ENCODE measurements around the gene VWF. TPM values are rescaled to one million over a fixed set of nuclear protein-coding genes. Genes with fewer than 3 reads are reported as not detected.
A peak's percentile ranks its signal among the peaks of the same experiment; 100 is the strongest.

Gene VWF
- total and polyA plus RNA-seq, 5 donors from 2014 or later, result 1.3 TPM; not detected in 4

- peaks cover 20% of the 10 kb centered on the region for H3K27me3 Mint-ChIP-seq
- H3K9me3 Mint-ChIP-seq, result peaks cover 0 to 3% (median 0%) of the 10 kb centered on the region in 7 donors
- H3K27ac ChIP-seq (ENCODE audit: insufficient read depth, low read length, poor library complexity, severe bottlenecking), result no peak overlapping the region
- DNase-seq, result no peak
- H3K9me3 ChIP-seq (ENCODE audit: control insufficient read depth in 2 of 2, low read length in 2 of 2), result no peaks in the 10 kb centered on the region
- no peak overlapping the region for H3K4me3 Mint-ChIP-seq
- H3K36me3 ChIP-seq (ENCODE audit: control insufficient read depth, insufficient read depth, low read length), result no peaks in the 10 kb centered on the region
- H3K4me1 Mint-ChIP-seq, result peaks cover 0 to 2% (median 0%) of the 10 kb centered on the region in 4 donors
- ATAC-seq (ENCODE audit: low read depth in 2 of 2), result no peak
- H3K4me3 ChIP-seq (ENCODE audit: low read depth, low read length), result no peak overlapping the region
- no peaks in the 10 kb centered on the region for H3K36me3 Mint-ChIP-seq
- peaks cover 6% of the 10 kb centered on the region for H3K27me3 ChIP-seq (ENCODE audit: control insufficient read depth, insufficient read depth, low read length)
- no peaks in the 10 kb centered on the region for H3K4me1 ChIP-seq (ENCODE audit: control insufficient read depth, insufficient read depth, low read length, poor library complexity, severe bottlenecking)
- H3K27ac Mint-ChIP-seq, result peak overlapping the region in 2 of 3 donors; percentile 8 to 43
Measured at GRCh38 chr12:6097411-6097810, 27.1 kb downstream of the VWF start.

- H3K27ac Mint-ChIP-seq, result no peak overlapping the region
- Histone ChIP-seq H3K4me3 (ENCODE audit: low read depth, low read length) (no peak overlapping the region), H3K27ac (ENCODE audit: insufficient read depth, low read length, poor library complexity, severe bottlenecking) (no peak overlapping the region), H3K27me3 (ENCODE audit: control insufficient read depth, insufficient read depth, low read length) (peaks cover 6% of the 10 kb centered on the region), H3K4me1 (ENCODE audit: control insufficient read depth, insufficient read depth, low read length, poor library complexity, severe bottlenecking) (no peaks in the 10 kb centered on the region), H3K9me3 (ENCODE audit: control insufficient read depth in 2 of 2, low read length in 2 of 2) (no peaks in the 10 kb centered on the region), H3K36me3 (ENCODE audit: control insufficient read depth, insufficient read depth, low read length) (no peaks in the 10 kb centered on the region)
- peaks cover 20% of the 10 kb centered on the region for H3K27me3 Mint-ChIP-seq
- H3K9me3 Mint-ChIP-seq, result peaks cover 0 to 3% (median 0%) of the 10 kb centered on the region in 7 donors
- ATAC-seq (ENCODE audit: low read depth in 2 of 2) (no peak), DNase-seq (no peak)
- no peak overlapping the region for H3K4me3 Mint-ChIP-seq
- H3K36me3 Mint-ChIP-seq, result no peaks in the 10 kb centered on the region
- H3K4me1 Mint-ChIP-seq, result peaks cover 0 to 2% (median 0%) of the 10 kb centered on the region in 4 donors
Measured at GRCh38 chr12:6096527-6096926, 27.9 kb downstream of the VWF start.

- Mint-ChIP-seq H3K4me1 (peaks cover 0 to 10% (median 3%) of the 10 kb centered on the region in 4 donors), H3K36me3 (no peaks in the 10 kb centered on the region), H3K9me3 (peaks cover 0 to 3% (median 0%) of the 10 kb centered on the region in 7 donors), H3K4me3 (no peak overlapping the region), H3K27ac (no peak overlapping the region), H3K27me3 (peaks cover 24% of the 10 kb centered on the region)
- Histone ChIP-seq H3K36me3 (ENCODE audit: control insufficient read depth, insufficient read depth, low read length) (no peaks in the 10 kb centered on the region), H3K4me1 (ENCODE audit: control insufficient read depth, insufficient read depth, low read length, poor library complexity, severe bottlenecking) (no peaks in the 10 kb centered on the region), H3K27me3 (ENCODE audit: control insufficient read depth, insufficient read depth, low read length) (peaks cover 6% of the 10 kb centered on the region), H3K27ac (ENCODE audit: insufficient read depth, low read length, poor library complexity, severe bottlenecking) (no peak overlapping the region), H3K9me3 (ENCODE audit: control insufficient read depth in 2 of 2, low read length in 2 of 2) (no peaks in the 10 kb centered on the region), H3K4me3 (ENCODE audit: low read depth, low read length) (no peak overlapping the region)
- DNase-seq (no peak), ATAC-seq (ENCODE audit: low read depth in 2 of 2) (no peak)
Measured at GRCh38 chr12:6095269-6095668, 29.2 kb downstream of the VWF start.

DNA sequence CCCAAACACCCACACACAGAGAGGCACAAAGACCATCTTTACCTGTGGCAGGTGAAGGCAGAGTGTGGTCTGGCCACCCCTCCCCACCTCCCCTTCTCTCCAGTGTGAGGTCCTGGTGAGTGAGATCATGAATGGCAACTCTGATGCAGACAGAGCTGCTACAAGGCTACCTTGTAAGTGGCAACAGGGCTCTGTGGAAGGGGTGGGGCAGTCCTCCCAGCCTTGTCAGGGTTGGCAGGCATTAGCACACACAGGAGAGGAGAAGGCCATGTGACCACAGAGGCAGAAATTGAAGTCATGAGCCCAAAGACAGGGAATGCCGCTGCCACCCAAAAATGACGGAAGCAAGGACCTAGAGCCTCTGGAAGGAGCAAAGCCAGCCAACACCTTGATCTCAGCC, 30.7 kb downstream of the VWF start:
- Mint-ChIP-seq H3K9me3 (peaks cover 0 to 1% (median 0%) of the 10 kb centered on the region in 7 donors), H3K4me1 (peaks cover 0 to 14% (median 4%) of the 10 kb centered on the region in 4 donors), H3K27me3 (peaks cover 24% of the 10 kb centered on the region), H3K36me3 (no peaks in the 10 kb centered on the region), H3K27ac (peak overlapping the region in 1 of 3 donors; percentile 68), H3K4me3 (no peak overlapping the region)
- DNase-seq (no peak), ATAC-seq (ENCODE audit: low read depth in 2 of 2) (no peak)
- H3K9me3 ChIP-seq (ENCODE audit: control insufficient read depth in 2 of 2, low read length in 2 of 2), result no peaks in the 10 kb centered on the region
- no peaks in the 10 kb centered on the region for H3K4me1 ChIP-seq (ENCODE audit: control insufficient read depth, insufficient read depth, low read length, poor library complexity, severe bottlenecking)
- H3K4me3 ChIP-seq (ENCODE audit: low read depth, low read length), result no peak overlapping the region
- no peaks in the 10 kb centered on the region for H3K36me3 ChIP-seq (ENCODE audit: control insufficient read depth, insufficient read depth, low read length)
- no peak overlapping the region for H3K27ac ChIP-seq (ENCODE audit: insufficient read depth, low read length, poor library complexity, severe bottlenecking)
- H3K27me3 ChIP-seq (ENCODE audit: control insufficient read depth, insufficient read depth, low read length), result peaks cover 6% of the 10 kb centered on the region

DNA sequence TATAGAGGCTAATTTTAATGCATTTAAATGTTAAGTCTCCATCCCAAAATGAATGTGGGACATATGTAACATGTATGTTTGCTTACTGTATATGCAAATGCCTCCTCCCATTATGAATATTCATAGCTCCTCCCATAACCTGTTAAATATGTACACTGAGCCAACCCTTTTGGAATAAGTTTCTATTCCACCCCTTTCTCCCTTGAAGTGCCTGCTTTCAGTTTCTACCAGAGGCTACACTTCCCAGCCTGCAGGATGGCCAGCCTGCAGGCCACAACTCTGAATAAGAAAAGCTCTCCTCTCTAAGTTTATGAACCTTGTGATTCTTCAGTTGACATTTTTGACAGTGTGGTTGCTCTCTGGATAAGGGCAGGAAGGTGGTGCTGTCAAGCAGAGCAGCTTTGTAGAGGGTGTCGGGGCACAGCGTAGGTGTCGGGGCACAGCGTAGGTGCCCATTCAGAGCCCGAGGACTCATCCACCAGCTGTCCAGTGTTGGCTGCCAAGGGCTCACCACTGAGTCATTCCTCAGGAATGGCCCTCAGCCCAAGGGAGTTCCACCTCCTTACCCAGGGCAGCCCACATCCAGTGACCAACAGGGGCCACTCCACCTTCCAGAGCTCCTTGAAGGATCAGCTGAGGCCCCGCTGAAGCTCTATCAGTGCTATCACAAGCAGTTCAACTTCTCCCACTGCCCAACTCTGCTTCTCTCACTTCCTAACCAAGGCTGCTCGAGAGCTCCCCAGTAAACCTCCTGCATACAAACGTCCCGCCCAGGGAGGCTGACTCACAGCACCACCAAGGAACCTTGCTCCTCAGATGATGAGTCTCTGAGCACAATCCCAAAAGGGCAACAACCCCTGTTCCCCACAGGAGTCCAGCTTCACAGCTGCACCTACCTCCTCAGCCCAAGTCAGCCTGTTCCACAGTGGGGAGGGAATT, 31.4 kb downstream of the VWF start:
- Mint-ChIP-seq H3K27me3 (peaks cover 24% of the 10 kb centered on the region), H3K4me1 (peaks cover 0 to 16% (median 4%) of the 10 kb centered on the region in 4 donors), H3K36me3 (no peaks in the 10 kb centered on the region), H3K4me3 (no peak overlapping the region), H3K27ac (peak overlapping the region in 1 of 3 donors; percentile 68), H3K9me3 (peaks cover 0 to 1% (median 0%) of the 10 kb centered on the region in 7 donors)
- no peak overlapping the region for H3K27ac ChIP-seq (ENCODE audit: insufficient read depth, low read length, poor library complexity, severe bottlenecking)
- peaks cover 6% of the 10 kb centered on the region for H3K27me3 ChIP-seq (ENCODE audit: control insufficient read depth, insufficient read depth, low read length)
- H3K36me3 ChIP-seq (ENCODE audit: control insufficient read depth, insufficient read depth, low read length), result no peaks in the 10 kb centered on the region
- H3K9me3 ChIP-seq (ENCODE audit: control insufficient read depth in 2 of 2, low read length in 2 of 2), result no peaks in the 10 kb centered on the region
- ATAC-seq (ENCODE audit: low read depth in 2 of 2) (no peak), DNase-seq (no peak)
- H3K4me3 ChIP-seq (ENCODE audit: low read depth, low read length), result no peak overlapping the region
- no peaks in the 10 kb centered on the region for H3K4me1 ChIP-seq (ENCODE audit: control insufficient read depth, insufficient read depth, low read length, poor library complexity, severe bottlenecking)

DNA sequence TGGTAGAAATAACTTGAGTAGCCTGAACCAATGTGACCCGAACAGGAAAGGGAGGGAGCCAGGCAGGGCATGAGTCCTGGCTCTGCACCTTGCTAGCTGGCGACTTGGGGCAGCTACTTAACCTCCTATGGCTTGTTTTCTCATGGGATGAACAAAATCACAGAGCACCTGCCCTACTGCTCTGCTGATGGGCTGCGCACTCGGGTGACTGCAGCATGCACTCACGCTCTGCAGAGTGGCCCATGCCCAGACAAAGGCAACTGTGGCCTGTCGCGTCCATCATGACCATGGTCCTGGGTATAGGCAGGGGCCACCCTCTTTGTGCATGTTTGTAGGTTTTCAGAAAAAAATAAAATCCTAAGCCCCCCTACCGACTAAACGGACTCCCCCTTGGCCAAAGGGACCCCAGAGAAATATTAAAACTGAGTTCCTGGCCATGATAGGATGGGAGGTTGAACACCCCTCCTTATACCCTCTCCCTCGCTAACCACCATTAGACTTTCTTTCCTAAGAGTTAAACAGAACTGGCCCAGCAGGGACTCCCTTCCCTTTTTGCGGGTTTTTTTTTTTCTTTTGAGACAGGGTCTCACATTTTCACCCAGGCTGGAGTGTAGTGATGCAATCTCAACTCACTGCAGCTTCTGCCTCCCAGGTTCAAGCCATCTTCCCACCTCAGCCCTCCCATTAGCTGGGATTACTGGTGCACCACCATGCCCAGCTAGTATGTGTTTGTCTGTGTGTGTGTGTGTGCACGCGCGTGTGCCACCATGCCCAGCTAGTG, 32.5 kb downstream of the VWF start:
- H3K9me3 ChIP-seq (ENCODE audit: control insufficient read depth in 2 of 2, low read length in 2 of 2), result no peaks in the 10 kb centered on the region
- H3K4me1 ChIP-seq (ENCODE audit: control insufficient read depth, insufficient read depth, low read length, poor library complexity, severe bottlenecking), result no peaks in the 10 kb centered on the region
- no peaks in the 10 kb centered on the region for H3K36me3 ChIP-seq (ENCODE audit: control insufficient read depth, insufficient read depth, low read length)
- no peak for DNase-seq
- ATAC-seq (ENCODE audit: low read depth in 2 of 2), result no peak
- Mint-ChIP-seq H3K36me3 (no peaks in the 10 kb centered on the region), H3K27ac (peak overlapping the region in 1 of 3 donors; percentile 58), H3K27me3 (peaks cover 14% of the 10 kb centered on the region), H3K4me1 (peaks cover 0 to 16% (median 4%) of the 10 kb centered on the region in 4 donors), H3K4me3 (no peak overlapping the region), H3K9me3 (peaks cover 0 to 1% (median 0%) of the 10 kb centered on the region in 7 donors)
- no peak overlapping the region for H3K27ac ChIP-seq (ENCODE audit: insufficient read depth, low read length, poor library complexity, severe bottlenecking)
- H3K4me3 ChIP-seq (ENCODE audit: low read depth, low read length), result no peak overlapping the region
- H3K27me3 ChIP-seq (ENCODE audit: control insufficient read depth, insufficient read depth, low read length), result peaks cover 2% of the 10 kb centered on the region

DNA sequence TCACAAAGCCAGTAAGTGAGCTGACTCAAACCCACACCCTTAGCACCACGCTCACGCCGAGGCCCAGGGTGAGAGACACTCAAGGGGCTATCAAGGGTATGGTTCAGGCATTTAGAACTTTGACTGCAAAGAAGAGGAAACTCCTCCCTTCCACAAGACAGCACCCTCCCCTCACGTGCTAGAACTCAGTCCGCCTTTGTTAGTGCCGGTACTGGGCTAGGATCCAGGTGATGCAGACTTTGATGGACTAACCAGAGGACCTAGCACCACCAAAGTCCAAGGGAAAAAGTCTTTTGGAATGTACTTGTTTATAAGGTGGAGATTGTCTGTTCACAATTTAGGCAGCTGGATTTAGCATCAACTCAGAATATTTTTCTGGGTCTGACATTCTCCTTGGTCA, 33.7 kb downstream of the VWF start:
- no peak for ATAC-seq (ENCODE audit: low read depth in 2 of 2)
- no peak overlapping the region for H3K27ac ChIP-seq (ENCODE audit: insufficient read depth, low read length, poor library complexity, severe bottlenecking)
- Mint-ChIP-seq H3K27ac (no peak overlapping the region), H3K4me3 (no peak overlapping the region), H3K4me1 (peaks cover 0 to 16% (median 4%) of the 10 kb centered on the region in 4 donors), H3K27me3 (peaks cover 13% of the 10 kb centered on the region), H3K9me3 (peaks cover 0 to 1% (median 0%) of the 10 kb centered on the region in 7 donors), H3K36me3 (no peaks in the 10 kb centered on the region)
- no peaks in the 10 kb centered on the region for H3K4me1 ChIP-seq (ENCODE audit: control insufficient read depth, insufficient read depth, low read length, poor library complexity, severe bottlenecking)
- peak in 1 of 3 donors; percentile 29 for DNase-seq
- H3K4me3 ChIP-seq (ENCODE audit: low read depth, low read length), result no peak overlapping the region
- H3K27me3 ChIP-seq (ENCODE audit: control insufficient read depth, insufficient read depth, low read length), result peaks cover 2% of the 10 kb centered on the region
- H3K36me3 ChIP-seq (ENCODE audit: control insufficient read depth, insufficient read depth, low read length), result no peaks in the 10 kb centered on the region
- H3K9me3 ChIP-seq (ENCODE audit: control insufficient read depth in 2 of 2, low read length in 2 of 2), result no peaks in the 10 kb centered on the region

All from CD4-positive, CD25-positive, alpha-beta regulatory T cell (primary cell).